HG03521 (cell line): ENCODE data around the gene MTIF2.
"Not testable (repeated sequence)": the region's sequence is repeated elsewhere in the genome, so short reads cannot be mapped to it uniquely, and the experiment has no call there.

Experiments used
- ATAC-seq: cut with Tn5 transposase; IDR thresholded peaks from one replicate; pipeline ENCODE4 v1.9.1; 2021; ENCODE audit warnings: mild to moderate bottlenecking, moderate library complexity; ENCODE audit not compliant: unreplicated experiment

The MTIF2 gene

DNA sequence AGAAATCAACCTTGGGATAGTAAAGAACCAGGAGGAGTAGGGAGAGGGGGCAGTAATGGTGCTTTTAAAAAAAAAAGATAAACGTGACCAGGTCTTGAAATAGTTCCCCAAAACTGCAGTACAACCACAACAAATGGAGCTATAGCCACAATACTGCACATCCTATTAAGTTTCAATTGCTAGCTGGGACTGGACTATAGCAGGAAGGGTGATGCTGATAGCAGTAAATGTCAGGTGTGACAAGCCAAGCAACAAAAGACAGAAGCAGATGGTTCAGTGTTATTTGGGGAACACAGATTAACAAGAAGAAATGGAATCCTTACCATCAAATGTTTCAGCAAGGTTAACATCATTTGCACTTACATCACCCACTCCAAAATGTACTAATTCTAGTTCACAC, 26.4 kb downstream of the MTIF2 start:
- ATAC-seq = no peak

DNA sequence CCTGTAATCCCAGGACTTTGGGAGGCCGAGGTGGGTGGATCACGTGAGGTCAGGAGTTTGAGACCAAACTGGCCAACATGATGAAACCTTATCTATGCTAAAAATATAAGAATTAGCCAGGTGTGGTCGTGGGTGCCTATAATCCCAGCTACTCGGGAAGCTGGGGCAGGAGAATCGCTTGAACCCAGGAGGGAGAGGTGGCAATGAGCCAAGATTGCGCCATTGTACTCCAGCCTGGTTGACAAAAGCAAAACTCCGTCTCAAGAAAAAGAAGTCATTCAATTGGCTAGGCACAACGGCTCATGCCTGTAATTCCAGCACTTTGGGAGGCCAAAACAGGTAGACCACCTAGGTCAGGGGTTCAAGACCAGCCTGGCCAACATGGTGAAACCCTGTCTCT, 27.4 kb downstream of the MTIF2 start:
- not testable (repeated sequence) for ATAC-seq

DNA sequence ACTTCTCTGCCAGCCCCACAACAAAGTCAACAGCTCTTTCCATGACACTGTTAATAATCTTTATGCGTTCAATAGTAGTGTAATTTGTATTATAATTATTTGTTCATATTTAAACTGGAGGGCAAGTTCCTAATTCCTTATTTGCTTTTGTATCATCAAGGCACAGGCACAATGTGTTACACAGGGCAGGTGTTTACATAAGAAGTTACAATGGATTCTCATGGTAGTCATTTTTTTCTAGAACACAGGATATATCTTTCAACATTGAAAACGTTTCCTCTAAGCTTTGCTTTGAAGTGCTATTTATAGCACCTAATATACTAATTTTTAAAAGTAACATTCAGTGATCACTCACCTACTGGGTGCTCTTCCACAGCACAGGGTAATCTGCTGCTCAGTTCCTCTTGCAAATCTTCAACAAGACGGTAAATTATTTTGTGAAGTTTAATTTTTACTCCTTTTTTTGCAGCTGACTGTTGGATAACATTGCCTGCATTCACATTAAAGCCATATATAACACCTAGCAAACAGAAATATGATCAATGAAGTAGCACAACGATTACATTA, 29.3 kb downstream of the MTIF2 start:
- no peak for ATAC-seq

- ATAC-seq = no peak
These were observed 32.0 kb downstream of the MTIF2 start for GRCh38 chr2:55236992-55237543.

DNA sequence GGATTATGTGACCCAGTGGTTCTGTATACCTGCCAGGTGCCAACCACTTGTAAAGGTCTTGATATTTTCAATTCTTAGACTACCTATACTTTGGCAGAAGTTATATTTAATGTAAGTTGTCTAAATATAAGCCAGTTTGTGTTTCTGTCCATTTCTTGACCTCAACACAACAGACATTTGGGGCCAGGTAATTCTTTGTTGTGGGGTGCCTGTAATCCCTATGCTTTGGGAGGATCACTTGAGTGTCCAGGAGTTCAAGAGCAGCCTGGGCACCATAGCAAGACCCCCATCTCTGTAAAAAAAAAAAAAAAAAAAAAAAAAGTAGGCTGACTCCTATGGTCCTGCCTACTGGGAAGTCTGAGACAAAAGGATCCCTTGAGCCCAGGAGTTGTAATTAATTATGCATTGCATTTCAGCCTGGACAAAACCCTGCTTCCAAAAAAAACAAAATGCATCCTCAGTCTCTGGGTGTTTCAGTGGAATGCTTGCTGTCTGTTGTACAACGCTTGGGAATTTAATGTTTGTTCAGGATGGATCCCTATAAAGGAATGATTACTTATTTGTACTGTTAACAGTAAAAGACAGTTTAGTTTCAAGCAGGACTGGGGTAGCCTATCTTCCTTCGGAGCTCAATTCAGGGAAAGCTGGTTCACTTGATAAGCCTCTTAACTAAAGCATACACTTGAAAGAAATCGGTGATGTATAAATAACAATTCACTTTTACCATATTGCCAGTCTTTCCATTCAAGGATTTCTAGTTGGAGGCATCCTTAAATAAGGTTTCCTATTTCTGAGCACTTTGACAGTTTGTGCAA, 33.1 kb downstream of the MTIF2 start:
- ATAC-seq = no peak

GRCh38 chr2:55233658-55233940, 35.4 kb downstream of the MTIF2 start:
- no peak for ATAC-seq

GRCh38 chr2:55232863-55233657, 36.0 kb downstream of the MTIF2 start:
- ATAC-seq = peak; percentile 31

DNA sequence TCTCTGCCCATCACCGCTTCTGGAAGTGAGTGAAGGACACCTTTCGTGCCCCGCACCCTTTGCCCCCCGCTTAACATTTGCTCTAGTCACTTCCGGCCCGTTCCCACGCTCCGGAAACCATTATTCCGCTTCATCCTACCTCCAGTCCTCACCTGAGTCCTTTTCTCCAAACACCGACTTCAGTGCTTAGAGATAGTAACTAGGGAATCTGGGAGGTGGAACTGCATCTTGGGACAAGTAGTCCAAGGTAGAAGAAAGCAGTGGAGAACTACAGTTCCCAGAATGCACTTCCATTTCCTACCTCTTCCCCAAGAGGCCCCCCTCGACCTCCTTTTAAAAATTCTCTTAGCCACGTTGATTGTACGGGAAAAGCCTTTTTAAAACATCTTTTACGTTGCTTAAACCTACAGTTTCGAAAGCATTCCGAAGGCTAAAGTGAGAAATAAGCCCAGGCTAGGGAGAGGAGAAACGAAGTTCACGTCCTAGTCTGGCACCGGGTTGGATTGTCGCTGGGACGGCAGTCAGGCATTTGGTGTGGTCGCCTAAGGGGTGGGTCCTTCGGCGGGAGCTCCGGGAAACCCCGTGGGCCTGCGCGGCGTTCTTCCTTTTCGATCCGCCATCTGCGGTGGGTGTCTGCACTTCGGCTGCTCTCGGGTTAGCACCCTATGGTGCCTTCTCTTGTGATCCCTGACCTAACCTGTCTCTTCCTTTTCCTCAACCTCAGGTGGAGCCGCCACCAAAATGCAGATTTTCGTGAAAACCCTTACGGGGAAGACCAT, 36.8 kb downstream of the MTIF2 start, which contains the start of the genes CLHC1 and RPS27A:
TSS of gene CLHC1 (minus strand) at position 210 of the 779 bp plus-strand sequence. CDS start 9,882 bp downstream, outside the sequence.
TSS of gene RPS27A (plus strand) at position 605 of the 779 bp plus-strand sequence. CDS start at position 742, 137 bp downstream.
- ATAC-seq = peak; percentile 76

- ATAC-seq = no peak
These were observed 37.4 kb downstream of the MTIF2 start for GRCh38 chr2:55231546-55232083.

DNA sequence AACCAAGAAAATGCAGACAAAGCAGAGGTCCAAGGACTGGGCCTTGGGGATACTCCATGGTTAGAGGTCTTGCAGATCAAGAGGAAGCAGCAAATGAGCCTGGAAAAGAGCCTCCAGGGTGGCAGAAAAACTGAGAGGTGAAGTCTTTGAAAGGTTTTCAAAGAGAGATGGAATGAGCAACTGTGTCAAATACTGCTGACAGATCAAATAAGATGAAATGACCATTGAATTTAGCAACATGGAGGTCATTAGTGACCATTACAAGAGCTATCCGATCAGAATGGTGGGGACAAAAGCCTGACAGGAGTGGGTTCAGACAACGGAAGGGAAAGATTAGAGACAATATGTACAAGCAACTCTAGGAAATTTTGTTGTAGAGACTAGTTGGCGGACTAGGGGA, 38.5 kb downstream of the MTIF2 start:
- no peak for ATAC-seq

- no peak for ATAC-seq
These were observed 39.8 kb downstream of the MTIF2 start for GRCh38 chr2:55229221-55229620.

GRCh38 chr2:55228226-55228563, 40.8 kb downstream of the MTIF2 start:
- ATAC-seq = no peak

DNA sequence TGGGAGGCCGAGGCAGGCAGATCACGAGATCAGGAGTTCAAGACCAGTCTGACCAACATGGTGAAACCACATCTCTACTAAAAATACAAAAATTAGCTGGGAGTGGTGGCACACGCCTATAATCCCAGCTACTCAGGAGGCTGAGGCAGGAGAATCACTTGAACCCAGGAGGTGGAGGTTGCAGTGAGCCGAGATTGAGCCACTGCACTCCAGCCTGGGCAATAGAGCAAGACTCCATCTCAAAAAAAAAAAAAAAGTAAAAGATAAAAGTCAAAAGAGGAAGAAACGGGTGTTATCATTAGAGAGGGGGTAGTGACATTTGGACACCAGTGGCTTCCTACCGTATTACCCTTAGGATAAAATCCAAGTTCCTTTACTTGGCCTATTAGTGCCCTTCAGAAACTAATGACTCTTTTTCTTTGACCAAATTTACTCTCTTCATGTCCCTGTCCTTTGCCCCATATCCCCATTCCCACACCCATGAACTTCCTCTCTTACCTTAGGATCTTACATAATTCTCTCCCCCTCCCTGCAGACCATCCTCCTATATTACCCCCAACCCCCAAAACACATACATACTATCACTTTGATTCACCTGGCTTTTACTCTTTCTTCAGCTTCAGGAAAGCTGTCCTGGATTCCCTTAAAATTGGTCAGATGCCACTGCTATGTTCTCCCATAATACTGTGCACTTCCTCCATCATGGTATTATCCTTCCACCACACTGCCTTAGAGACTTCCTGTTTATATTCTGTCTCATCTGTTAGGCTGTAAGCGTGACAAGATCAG, 41.4 kb downstream of the MTIF2 start:
- not testable (repeated sequence) for ATAC-seq

DNA sequence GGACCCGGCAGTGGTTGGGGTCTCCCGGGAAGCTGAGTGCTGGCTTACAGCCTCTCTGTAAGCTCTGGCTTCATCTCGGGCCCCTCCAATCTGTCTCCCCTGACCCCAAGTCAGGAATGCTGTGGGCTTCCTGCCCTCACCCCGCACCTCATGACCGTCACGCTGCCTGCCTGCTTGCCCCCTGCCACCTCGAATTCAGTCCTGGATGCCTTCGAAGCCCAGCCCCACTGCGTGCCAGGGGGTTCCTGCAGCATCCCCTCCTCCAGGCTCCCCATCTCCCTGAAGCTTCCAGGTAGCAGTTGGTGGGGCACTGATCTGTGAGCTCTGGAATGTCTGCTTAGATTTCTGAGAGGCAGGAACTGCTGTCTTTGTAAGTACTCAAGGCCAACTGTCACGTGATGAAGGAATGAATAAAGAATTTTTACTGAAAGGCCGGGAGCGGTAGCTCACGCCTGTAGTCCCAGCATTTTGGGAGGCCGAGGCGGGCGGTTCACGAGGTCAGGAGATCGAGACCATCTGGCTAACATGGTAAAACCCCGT, 43.5 kb downstream of the MTIF2 start:
- ATAC-seq = no peak

GRCh38 chr2:55224761-55225261, 44.2 kb downstream of the MTIF2 start:
- no peak for ATAC-seq

DNA sequence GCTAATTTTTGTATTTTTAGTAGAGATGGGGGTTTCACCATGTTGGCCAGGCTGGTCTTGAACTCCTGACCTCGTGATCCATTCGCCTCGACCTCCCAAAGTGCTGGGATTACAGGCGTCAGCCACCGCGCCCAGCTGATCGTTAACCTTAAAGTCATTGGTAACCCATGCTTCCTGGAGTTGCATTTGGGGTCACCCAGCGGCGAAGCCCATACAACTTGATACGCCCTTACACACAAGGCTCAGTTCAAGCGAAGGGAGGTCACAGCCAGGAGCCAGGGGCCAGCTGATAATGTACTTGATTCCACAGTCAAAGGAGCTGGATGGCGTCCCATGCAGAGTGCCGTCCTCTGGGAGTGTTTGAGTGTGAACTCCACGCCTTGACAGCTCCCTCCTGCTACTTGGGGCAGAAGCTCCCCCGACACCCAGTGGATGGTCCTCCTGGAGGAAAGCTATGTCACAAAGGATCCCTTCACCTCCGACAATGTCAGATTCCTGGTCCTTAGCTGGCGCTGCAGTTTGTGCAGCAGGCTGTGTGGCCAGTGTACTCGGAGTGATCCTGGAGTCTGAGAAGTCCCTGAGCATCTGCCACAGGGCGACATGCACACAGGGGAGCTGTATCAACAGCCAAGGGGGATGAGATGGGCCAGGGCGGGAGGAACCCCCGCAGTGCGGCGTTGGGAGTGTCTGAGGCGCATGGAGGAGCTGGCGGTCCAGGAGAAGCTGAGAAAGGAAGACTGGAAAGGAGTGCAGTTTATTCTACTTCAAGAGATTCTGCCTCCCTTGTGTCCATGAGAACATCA, 44.9 kb downstream of the MTIF2 start:
- no peak for ATAC-seq

- no peak for ATAC-seq
These were observed 55.2 kb downstream of the MTIF2 start for GRCh38 chr2:55213822-55214221.

DNA sequence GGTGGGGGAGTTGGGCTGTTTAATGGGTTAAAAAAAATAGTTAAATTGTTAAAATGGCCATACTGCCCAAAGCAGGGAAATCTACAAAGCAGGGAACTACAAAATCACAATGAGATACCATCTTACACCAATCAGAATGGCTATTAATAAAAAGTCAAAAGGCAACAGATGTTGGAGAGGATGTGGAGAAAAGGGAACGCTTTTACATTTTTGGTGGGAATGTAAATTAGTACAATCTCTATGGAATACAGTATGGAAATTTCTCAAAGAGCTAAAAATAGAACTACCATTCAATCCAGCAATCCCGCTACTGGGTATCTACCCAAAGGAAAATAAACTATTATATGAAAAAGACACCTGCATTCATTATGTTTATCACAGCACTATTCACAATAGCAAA, 64.1 kb downstream of the MTIF2 start:
- ATAC-seq = no peak
